Suprapubic skin (tissue), 4 donors: Measurements from ENCODE around the gene RPL10.

Experiments
- EP300 ChIP-seq: sonication (generic); formaldehyde crosslinking; IDR thresholded peaks from one replicate; pipeline ENCODE4 v1.6.1; 2017; ENCODE audit warnings: antibody characterized with exemption
- POLR2AphosphoS5 ChIP-seq, 3 donors: sonication (generic); formaldehyde crosslinking; IDR thresholded peaks; one replicate each; pipeline ENCODE4 v1.6.1; 2017; ENCODE audit warnings: antibody characterized with exemption in 3 of 3
- TF ChIP-seq, protein P1 (sequence below), 2 donors: fragments of 200-600 bp in 1 of 2; fragments of 450-650 bp in 1 of 2; sonication (generic) in 1 of 2; IDR thresholded peaks; one replicate each; pipeline ENCODE4 v1.5.1; 2016 to 2019; ENCODE audit warnings: antibody characterized with exemption in 2 of 2, mild to moderate bottlenecking in 1 of 2, moderate library complexity in 1 of 2

DNA sequence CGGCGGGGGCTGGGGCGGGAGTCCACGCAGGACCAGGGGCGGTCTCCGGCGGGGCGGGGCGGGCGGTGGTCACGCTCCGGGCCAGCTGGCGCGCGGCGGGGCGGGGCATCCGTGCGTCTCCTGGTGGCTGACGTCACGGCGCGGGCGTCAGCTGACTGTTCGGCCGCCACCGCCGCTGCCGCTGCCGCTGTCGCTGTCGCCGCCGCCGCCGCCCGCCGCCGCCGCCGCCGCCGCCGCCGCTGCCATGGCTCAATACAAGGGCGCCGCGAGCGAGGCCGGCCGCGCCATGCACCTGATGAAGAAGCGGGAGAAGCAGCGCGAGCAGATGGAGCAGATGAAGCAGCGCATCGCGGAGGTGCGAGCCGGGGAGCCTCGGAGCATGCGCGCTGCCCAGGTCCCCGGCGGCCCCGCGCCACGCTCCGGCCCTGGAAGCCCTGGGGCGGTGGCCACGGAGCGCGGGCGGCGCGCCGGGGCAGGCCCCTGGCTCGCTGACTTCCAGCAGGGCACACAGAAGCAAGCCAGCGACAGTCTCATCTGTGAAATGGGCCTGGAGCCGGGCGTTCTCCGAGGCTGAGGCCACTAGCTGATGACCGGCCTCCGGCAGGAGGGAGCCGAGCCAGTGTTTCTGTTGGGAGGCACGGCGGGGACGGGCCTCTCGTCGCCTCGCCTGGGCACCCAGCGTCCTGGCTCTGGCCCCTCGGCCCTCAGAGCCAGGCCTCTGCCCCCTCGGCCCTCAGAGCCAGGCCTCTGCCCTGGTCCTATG, 46.0 kb downstream of the RPL10 start, which contains the start of gene FAM50A:
- TF ChIP-seq, protein P1, sequence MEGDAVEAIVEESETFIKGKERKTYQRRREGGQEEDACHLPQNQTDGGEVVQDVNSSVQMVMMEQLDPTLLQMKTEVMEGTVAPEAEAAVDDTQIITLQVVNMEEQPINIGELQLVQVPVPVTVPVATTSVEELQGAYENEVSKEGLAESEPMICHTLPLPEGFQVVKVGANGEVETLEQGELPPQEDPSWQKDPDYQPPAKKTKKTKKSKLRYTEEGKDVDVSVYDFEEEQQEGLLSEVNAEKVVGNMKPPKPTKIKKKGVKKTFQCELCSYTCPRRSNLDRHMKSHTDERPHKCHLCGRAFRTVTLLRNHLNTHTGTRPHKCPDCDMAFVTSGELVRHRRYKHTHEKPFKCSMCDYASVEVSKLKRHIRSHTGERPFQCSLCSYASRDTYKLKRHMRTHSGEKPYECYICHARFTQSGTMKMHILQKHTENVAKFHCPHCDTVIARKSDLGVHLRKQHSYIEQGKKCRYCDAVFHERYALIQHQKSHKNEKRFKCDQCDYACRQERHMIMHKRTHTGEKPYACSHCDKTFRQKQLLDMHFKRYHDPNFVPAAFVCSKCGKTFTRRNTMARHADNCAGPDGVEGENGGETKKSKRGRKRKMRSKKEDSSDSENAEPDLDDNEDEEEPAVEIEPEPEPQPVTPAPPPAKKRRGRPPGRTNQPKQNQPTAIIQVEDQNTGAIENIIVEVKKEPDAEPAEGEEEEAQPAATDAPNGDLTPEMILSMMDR (IDR thresholded peaks at IDR 0.05), result no peak
- TF ChIP-seq EP300 (no peak), POLR2AphosphoS5 (IDR thresholded peaks at IDR 0.05) (no peak)
